T-helper 2 cell treated with Interferon-gamma antibody and Interleukin-4, amounts not matched to agents 100 ng/mL and 5 ng/mL, for 36 hours (primary cell): Measurements from ENCODE around the gene SAFB2. TPM values are rescaled to one million over a fixed set of nuclear protein-coding genes. Genes with fewer than 3 reads are reported as not detected.

Experiments used
- intact Hi-C: fragments of 100-400 bp; cut with micrococcal nuclease; formaldehyde crosslinking; loops from one replicate; pipeline ENCODE4 v1.15.1; 2023
- total RNA-seq: library from RNA; stranded (reverse); gene quantifications from 2 replicates; pipeline ENCODE4 v1.2.3, GENCODE V29; 2022

SAFB2 gene
- total RNA-seq, 1 donor from 2014 or later = 108 TPM

GRCh38 chr19:5547881-5548280 lies 74.7 kb downstream of the SAFB2 start:
- intact Hi-C loops = no loop called here

GRCh38 chr19:5545984-5546383 lies 76.6 kb downstream of the SAFB2 start:
- intact Hi-C loops = no loop called here

DNA sequence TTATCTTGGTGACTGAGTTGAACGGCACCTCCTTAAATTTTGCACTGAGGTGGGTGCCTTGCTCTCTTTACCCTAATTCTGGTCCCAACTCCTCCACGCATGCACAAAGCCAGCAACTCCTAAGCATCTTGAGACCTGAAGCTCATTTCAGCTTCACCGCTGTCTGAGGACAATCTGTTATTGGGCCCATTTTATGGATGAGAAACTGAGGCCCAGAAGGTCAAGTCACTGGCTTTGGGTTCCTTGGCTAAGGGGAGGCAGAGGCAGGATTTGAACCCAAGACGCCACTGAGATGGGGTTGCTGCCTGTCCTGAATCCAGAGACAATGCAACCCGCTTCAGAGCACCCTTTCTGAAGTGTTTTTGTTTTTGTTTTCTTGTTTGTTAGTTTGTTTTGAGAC lies 77.5 kb downstream of the SAFB2 start:
- intact Hi-C loops = no loop called here

DNA sequence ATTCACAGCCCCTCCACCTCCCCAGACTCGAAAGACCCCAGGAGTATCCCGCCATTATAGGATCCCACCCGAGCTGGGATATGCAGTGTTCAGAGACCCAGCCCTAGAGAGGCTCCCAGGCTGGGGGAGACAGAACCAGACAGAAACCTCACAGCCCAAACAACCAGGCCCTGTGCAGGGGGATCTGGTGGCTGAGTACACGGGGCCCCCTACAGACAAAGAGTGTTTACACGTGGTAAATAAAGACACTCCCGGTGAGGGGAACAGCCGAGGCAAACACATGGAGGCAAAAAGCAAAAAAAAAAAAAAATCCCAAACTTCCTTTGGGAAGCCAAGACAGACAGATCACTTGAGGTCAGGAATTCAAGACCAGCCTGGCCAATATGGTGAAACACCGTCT lies 79.9 kb downstream of the SAFB2 start:
- intact Hi-C loops = no loop called here

- intact Hi-C loops = no loop called here
Observed at GRCh38 chr19:5541456-5541855, 81.1 kb downstream of the SAFB2 start.

DNA sequence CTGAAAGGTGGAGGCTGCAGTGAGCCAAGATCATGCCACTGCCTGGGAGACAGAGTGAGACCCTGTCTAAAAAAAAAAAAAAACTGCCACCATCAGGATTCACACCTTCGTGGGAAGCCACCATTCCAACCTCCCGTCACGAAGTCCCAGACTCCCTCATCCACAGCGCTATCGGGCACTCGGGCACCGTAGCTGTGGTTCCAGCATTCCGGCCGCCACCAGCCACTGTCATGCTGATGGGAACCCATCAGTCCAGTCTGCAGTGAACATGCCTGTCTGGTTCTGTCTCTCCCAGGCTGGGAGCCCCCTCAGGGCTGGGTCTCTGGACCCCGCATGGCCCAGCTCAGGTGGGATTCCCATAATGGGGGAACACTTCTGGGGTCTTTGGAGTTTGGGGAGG lies 82.4 kb downstream of the SAFB2 start:
- intact Hi-C loops = no loop called here

DNA sequence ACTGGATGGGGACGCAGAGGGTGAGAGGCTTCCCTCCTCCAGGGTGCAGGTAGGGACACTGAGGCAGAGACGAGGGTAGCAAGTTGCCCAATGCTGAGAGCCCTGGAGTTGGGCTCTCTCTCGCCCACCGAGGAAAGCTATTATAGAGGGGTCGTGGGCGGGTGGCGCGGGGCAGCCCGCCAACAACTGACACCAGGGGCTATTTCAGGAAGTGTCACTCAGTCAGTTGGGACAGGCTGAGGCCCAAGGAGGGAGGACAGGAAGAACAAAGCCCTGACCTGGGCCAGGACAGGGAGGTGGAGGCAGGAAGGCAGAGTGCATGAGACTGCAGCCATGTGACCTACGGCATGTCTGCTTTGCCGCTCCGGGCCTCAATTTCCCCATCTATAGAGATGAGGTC lies 84.7 kb downstream of the SAFB2 start:
- intact Hi-C loops = no loop called here

Other genes starting within 250 kb of the SAFB2 start
- gene ZNRF4, start 167.4 kb downstream of the SAFB2 start, total RNA-seq = not detected in 2 replicates
- gene TINCR, start 54.8 kb downstream of the SAFB2 start, total RNA-seq = 0.23 and 0.39 TPM in 2 replicates
- 128 TPM in 2 replicates for gene SAFB, start 307 bp upstream of the SAFB2 start, total RNA-seq
- 42.5 and 45.4 TPM in 2 replicates for gene MICOS13, start 57.7 kb upstream of the SAFB2 start, total RNA-seq
- gene HSD11B1L, start 58.3 kb upstream of the SAFB2 start, total RNA-seq = 1.1 and 1.5 TPM in 2 replicates
- 841 and 846 TPM in 2 replicates for gene RPL36, start 67.5 kb upstream of the SAFB2 start, total RNA-seq
- gene LONP1, start 97.4 kb upstream of the SAFB2 start, total RNA-seq = 80.4 and 82.7 TPM in 2 replicates
- gene CATSPERD, start 97.9 kb upstream of the SAFB2 start, total RNA-seq = not detected in 2 replicates
- gene PRR22, start 162.0 kb upstream of the SAFB2 start, total RNA-seq = 4.5 TPM in 2 replicates
- gene DUS3L, start 168.4 kb upstream of the SAFB2 start, total RNA-seq = 54.6 and 56.1 TPM in 2 replicates
- gene NRTN, start 182.3 kb upstream of the SAFB2 start, total RNA-seq = 0.25 and 0.50 TPM in 2 replicates
- not detected in 2 replicates for gene FUT6, start 216.9 kb upstream of the SAFB2 start, total RNA-seq
- not detected in 2 replicates for gene FUT3, start 228.7 kb upstream of the SAFB2 start, total RNA-seq
- gene FUT5, start 247.8 kb upstream of the SAFB2 start, total RNA-seq = not detected in 2 replicates